OCI-M2 (cell line): ENCODE data around the gene MEP1B.
"Not testable (repeated sequence)": the region's sequence is repeated elsewhere in the genome, so short reads cannot be mapped to it uniquely, and the experiment has no call there.

Experiments used
- DNase-seq: peaks from one replicate; lab custom pipeline; 2025; ENCODE audit not compliant: unreplicated experiment; lab: John Stamatoyannopoulos, UW

The MEP1B gene

GRCh38 chr18:32208577-32208976 lies 18.7 kb downstream of the MEP1B start:
- DNase-seq: no peak

- no peak for DNase-seq
Observed at GRCh38 chr18:32209685-32210445, 20.0 kb downstream of the MEP1B start.

- no peak for DNase-seq
Observed at GRCh38 chr18:32213693-32214092, 23.9 kb downstream of the MEP1B start.

DNA sequence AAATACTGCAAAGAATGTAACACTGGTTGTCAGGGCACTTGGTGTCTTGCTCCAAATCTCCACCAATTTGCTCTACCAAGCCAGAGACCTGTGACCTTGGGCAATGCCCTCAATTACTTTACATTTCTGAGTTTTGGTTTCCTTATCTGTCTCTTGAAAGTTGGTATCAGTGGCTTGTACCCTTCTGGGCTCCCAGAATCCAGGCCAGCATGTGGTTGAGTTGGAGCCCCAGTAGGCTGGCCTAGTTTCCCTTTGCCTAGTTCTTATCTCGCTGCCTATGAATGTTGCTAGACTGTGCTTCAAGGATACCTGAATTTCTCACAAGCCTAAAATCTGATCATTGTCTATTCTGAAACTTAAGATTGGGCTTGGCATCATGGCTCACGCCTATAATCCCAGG lies 26.6 kb downstream of the MEP1B start:
- no peak for DNase-seq

DNA sequence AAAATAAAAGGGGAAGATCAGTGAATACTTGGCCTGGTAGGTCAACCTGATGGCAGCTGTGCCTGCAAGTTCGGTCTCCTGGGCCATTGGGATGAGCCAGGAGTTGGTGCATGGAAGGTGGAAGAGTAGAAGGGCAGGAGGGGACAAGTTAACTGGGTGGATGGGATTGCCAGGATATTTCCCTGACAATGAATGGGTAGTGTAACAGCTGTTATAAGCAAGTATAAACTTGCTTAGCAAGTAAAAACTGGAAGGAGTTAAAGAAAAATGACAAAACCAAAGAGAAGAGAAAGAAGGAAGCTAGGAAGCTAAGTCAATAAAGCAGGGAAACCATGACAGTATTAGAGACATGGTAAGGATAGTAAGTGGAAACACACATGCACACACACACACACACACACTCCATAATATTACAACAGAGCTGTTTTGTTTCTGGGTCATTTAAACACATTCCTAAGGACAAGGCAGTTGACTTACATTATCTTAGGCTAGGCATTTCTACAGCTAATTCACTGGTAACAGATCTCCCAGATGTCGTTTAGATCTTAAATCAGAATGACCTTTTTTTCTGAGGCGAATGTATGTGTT lies 29.7 kb downstream of the MEP1B start:
- DNase-seq: no peak

DNA sequence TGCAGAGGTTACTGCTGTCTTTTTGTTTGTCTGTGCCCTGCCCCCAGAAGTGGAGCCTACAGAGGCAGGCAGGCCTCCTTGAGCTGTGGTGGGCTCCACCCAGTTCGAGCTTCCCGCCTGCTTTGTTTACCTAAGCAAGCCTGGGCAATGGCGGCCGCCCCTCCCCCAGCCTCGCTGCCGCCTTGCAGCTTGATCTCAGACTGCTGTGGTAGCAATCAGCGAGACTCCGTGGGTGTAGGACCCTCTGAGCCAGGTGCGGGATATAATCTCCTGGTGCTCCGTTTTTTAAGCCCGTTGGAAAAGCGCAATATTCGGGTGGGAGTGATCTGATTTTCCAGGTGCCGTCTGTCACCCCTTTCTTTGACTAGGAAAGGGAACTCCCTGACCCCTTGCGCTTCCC lies 43.5 kb downstream of the MEP1B start:
- DNase-seq: not testable (repeated sequence)

DNA sequence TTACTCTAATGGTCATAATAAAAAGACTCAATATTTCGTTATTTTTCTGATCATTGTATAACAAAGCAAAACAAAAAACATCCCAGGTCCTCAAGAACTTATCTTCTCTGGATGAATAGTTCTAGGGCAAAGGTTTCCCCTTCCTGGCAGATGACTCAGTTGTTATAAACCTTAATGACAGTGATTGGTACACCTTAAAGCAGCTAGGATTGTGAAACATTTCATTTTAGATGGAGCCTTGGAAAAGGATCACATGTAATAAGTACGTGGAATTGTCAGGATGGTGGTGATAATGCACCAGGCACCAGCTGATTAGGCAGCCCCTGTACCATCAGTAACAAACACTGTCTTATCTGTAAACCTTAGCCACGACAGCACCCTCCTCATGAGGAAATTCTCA lies 47.2 kb downstream of the MEP1B start:
- no peak for DNase-seq

DNA sequence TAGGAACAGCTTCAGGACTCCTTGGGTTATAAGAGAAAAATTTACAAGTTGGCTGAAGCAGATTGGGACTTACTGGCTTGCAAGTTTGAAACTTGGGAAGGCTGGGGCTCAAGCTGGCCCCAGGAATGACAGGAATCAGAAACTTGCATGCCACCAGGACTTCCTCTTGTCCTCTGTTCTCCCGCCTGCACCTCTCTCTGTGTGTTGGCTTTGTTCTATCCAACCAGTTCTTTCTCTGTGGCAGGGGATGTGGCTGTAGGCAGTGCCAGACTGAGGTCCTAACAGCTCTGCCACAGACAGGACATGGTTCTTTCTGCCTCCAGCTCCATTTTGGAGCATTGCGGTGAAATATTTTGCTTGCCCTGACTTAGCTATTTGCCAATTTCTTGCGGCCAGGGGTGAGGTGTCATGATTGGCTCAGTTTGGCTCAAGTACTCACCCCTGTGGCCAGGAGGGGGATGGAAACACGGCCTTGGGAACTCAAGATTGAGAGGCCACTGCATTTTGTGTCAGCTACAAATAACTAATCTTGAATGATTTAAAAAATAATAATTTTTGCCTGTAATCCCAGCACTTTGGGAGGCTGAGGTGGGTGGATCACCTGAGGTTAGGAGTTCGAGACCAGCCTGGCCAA lies 48.9 kb downstream of the MEP1B start:
- no peak for DNase-seq

GRCh38 chr18:32242395-32242794 lies 52.6 kb downstream of the MEP1B start:
- DNase-seq: no peak

DNA sequence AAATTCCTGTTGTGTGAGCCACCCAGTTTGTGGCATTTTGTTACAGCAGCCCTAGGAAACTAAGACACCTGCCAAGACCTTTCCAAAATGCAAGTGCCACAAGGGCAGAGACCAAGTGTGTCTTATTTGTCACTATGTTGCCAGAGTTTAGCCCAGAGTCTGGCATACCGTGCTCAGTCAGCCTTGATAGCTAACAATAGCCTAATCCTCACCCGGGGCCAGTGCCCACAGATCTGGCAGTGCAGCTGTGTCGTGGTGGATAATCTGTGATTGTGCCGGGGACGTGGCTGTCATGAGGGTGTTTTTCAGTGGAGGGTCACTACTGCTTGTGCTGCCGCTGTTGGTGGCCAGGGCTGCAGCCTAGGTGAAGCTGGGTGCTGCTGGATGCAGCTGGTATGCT lies 53.5 kb downstream of the MEP1B start:
- no peak for DNase-seq

- DNase-seq: no peak
Observed at GRCh38 chr18:32244881-32245280, 55.0 kb downstream of the MEP1B start.

DNA sequence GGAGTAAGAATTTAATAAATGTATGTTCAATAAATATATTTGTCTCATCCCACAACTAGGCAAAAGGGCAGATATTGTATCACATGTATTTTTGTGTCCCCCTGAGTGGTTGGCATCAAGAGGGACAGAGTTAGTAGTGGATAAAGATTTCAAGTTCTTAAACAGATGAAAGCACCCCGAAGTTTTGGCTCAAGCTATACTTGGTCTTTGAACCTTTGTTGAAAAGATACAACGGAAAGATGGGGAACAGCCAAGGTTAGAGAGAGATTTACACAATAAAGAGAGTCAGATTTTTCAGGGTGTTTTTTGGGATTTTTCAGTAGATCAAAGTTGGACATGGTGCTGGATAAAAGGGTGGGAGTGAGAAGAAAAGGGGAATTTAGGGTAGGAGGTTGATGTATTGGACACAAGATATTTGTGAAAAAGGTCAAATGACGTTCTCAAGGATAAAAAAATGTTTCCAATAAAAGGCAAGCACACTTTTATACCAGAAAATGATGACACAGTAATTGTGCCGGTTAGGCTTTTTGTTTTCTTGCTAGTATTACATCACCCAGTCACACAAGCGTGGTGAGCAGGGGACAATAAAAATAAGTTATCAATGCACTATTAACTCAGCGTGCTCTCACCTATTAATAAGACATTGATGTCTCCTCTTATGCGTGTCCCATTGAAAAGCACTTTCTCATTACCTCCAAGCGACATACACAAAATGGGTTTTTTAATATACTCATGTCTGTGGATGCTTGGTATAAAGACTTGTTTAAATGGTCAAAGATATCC lies 59.5 kb downstream of the MEP1B start:
- no peak for DNase-seq

DNA sequence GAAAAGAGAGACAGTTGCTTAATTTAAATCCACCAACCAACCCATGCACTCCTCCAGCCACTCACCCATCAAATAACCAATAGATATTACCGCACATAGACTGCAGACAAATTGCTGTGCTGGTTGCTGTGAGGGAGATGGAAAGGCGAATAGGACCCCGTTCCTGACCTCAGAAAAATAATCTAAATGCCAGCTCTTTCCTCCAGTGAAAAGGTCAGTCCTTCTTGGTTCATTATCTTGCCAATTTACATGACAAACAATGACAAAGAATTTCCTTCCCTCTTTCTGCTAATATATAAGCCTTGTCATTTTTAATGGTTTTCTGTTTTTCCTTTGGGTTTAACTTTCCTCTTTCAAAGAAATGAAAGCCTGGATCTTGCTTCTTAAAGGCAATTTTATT lies 61.6 kb downstream of the MEP1B start:
- no peak for DNase-seq

DNA sequence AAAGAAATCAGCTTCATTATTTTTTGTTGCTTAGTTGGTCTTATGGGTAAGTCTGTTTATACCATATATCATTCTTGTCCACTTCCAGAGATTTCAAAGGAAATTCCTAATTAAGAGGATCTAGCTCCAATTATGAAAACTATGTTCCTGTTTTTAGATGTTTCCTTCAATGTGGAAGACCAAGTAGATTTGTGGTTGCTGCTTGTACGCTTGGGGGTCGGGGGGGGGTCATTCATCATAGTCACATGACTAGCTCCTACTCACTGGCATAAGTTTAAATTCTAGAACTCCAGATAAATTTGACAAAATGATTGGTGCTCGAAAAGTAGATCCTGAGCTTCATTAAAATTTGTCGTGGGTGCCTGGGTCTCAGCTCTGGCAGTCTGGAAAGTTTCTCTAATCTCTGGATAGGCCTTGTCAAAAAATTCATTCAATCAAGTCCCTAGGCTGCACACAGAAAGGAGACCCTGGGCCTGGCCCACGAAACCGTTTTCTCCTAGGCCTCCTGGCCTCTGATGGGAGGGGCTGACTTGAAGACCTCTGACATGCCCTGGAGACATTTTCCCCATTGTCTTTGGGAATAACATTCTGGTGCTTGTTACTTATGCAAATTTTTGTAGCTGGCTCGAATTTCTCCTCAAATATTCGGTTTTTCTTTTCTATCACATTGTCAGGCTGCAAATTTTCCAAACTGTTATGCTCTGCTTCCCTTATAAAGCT lies 62.5 kb downstream of the MEP1B start:
- DNase-seq: no peak

GRCh38 chr18:32255570-32255969 lies 65.7 kb downstream of the MEP1B start:
- no peak for DNase-seq

GRCh38 chr18:32257084-32257785 lies 67.4 kb downstream of the MEP1B start:
- DNase-seq: no peak

- no peak for DNase-seq
Observed at GRCh38 chr18:32258148-32258547, 68.3 kb downstream of the MEP1B start.

GRCh38 chr18:32258558-32259204 lies 68.8 kb downstream of the MEP1B start:
- no peak for DNase-seq

GRCh38 chr18:32259553-32259952 lies 69.7 kb downstream of the MEP1B start:
- no peak for DNase-seq

GRCh38 chr18:32261003-32261402 lies 71.2 kb downstream of the MEP1B start:
- DNase-seq: no peak
